GM19452 (cell line): ENCODE results near the gene SSH3.
A peak's percentile ranks its signal among the peaks of the same experiment; 100 is the strongest.
"Not testable (repeated sequence)": the region's sequence is repeated elsewhere in the genome, so short reads cannot be mapped to it uniquely, and the experiment has no call there.

ENCODE experiments used
- ATAC-seq: cut with Tn5 transposase; IDR thresholded peaks from one replicate; pipeline ENCODE4 v1.9.1; 2021; ENCODE audit not compliant: unreplicated experiment

Gene SSH3

DNA sequence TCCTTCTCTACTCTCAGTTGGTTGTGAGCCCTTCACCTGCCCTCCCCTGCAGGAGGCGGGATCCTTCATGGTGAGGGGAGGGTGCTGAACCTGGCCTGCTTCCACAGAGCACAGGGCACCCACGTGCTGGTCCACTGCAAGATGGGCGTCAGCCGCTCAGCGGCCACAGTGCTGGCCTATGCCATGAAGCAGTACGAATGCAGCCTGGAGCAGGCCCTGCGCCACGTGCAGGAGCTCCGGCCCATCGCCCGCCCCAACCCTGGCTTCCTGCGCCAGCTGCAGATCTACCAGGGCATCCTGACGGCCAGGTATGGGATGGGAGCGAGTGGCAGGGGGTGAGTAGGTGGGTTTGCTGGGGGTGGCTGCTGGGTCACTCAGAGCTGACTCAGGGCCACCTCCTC is 6.3 kb downstream of the SSH3 start:
- no peak for ATAC-seq

DNA sequence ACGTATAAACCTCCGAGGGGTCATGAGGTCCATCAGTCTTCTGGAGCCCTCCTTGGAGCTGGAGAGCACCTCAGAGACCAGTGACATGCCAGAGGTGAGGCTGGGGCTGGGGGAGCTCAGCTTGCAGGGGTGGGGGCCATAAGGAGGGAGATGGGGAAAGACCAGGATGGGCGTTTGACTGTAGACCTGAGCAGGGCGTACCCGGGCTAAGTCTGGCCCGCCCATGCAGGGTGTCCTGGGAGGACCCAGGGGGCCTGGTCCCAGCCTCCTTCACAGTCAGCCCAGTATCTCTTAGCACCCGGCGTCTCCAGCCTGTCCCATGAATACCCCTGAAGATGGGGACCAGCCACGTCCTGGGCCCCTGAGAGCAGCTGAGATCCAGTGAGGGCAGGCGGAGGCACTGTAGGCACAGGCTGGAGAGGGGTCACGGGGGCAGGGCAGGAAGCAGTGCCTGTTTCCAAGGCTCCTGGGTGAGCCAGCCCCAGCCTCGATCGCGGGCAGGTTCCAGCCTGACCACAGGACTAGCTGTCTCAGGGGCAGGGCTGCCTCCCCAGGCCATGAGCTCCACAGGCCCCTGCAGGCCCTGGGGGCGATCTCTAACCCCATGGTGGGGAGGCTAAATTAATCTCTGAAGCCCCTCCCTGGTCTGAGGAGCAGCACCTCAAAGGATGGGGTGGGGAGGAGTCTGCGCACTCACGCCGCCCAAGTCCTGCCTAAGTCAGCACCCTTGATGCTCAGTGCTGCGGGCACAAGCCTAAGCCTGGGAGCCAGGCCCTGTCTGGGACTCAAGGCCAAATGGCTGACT is 7.1 kb downstream of the SSH3 start:
- ATAC-seq: no peak

DNA sequence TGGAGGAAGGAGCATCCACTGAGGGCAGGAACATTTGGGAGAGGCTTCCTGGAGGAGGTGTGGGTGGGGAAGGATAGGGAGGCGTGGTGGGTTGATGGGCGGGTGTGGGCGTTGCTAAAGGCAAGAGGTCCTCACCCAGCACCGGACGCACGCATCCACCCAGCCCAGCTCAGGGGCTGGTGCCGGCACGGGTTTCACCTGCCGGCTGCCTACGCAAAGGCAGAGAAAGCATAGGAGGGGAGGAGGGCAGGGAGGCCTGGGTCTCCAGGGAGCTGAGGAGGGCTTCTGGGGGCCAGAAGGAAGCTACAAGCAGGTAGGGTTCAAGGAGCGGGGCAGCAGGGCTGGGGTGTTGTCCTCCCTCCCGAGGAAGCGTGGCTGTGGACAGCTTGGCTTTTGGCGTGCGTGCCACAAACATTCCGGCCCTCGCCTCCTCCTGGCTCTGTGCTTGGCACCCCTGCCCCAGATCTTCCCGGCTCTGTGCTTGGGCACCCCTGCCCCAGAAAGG is 7.8 kb downstream of the SSH3 start:
- ATAC-seq: no peak

GRCh38 chr11:67311556-67312082 is 8.3 kb downstream of the SSH3 start:
- no peak for ATAC-seq

DNA sequence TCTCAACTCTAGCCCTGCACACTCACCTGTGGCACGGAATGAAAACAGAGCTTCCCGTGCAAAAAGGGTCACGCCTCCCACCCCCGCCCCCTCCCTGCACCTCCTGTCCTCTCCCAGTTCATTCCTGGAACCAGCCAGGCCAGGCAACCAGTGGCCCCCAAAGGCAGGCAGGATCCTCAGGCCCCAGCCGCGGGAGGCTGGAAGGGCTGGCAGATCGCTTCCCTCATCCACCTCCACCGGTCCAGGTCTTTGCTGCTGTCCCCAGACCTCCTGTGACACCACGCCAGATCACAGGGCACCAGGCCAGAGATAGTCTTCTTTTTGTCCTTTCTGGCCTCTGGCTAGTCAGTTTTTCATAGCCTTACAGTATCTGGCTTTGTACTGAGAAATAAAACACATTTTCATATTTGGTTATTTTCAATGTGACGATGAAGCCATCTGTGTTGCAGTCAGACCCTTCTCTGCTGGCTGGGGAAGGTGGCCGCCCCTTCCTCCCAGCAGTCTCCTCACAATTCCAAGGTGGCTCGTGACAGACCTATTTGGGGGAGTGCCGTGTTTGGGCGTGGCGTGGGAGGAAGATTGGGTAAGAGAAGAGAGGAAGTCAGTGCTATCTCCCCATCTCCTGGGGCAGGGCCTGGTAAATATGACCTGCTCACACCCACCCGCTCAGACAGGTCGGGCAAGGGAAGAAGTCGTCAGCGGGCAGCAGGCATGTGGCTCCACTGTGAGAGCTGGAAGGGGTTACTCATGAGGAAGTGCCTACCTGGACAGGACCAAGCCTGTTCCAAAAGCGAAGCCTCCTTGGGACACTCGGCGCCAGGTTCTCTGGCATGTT is 9.1 kb downstream of the SSH3 start:
- no peak for ATAC-seq

- ATAC-seq: no peak
These were observed 10.0 kb downstream of the SSH3 start for GRCh38 chr11:67313125-67313890.

GRCh38 chr11:67314218-67314617 is 10.9 kb downstream of the SSH3 start:
- no peak for ATAC-seq

- ATAC-seq: no peak
These were observed 12.1 kb downstream of the SSH3 start for GRCh38 chr11:67315325-67315909.

DNA sequence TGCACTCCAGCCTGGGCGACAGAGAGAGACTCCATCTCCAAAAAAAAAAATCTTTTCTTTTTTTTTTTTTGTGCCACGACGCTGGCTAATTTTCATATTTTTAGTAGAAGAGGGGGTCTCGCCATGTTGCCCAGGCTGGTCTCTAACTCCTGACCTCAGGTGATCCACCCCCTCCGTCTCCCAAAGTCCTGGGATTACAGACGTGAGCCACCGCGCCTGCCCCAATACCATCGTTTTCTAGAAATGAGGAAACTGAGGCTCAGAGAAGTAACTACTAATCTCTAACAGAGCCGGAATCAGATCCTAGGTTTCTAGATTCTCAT is 13.5 kb downstream of the SSH3 start:
- no peak for ATAC-seq

DNA sequence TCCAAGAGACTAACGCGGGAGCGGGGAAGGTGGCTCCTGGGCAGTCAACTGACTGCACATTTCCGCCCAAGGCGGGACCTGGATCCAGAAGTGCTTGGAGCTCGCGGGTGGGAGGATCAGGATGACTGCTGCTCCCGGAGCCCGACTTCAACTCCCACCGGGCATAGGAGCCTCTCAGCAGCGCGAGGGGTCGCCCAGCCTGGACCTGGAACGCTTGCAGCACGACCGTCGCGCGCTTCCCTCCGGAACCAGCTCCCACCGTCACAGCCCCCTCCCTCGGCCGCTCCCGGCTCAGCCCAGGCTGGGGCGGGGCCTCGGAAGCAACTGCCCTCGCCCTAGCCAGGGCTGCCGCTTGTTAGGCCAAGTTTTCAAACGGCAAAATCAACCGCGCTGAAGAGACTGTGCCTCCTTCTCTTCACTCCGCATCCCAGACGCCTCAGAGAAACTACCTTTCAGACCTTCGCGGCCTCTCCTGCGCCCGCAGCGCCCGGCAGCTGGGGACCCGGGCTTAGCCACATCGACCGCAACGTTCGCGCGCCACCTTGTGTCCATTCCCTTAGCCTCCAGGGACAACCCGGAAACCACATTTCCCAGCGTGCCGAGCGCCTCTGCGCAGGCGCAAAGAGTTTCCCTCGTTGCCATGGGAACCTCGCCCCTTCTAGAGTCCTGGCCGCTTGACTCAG is 14.0 kb downstream of the SSH3 start:
- ATAC-seq: peak; percentile 81

DNA sequence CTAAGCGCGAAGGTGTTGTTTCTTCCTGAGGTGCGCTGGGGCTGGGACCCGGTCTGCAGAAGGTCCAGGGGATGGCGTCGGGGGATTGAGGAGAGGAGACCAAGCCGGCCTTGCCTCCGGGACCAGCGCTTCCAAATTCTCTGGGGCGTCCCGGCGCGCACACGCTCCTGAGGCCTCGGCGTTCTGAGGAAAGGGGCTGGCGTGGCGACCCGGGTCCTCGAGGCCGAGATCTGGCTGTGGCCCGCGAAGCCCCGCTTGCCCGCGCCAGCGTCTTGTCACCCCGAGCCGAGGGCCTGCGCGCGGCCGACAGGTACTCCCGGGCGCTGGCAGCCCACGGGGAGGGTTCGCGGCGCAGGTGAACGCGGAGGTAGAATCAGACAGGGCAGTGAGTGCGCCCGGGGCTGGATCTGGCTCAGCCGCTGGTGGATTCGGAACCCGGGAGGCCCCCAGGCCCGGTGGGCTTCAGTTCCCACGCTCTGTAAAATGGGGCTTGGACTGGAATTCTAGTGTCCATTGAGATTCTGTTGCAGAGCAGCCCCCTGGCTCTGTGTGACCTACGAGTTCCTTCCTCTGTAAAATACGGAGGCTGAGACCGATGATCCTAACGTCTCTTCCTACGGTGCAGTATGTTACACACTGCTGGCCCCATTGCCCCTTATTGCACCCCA is 14.7 kb downstream of the SSH3 start:
- ATAC-seq: peak; percentile 9

DNA sequence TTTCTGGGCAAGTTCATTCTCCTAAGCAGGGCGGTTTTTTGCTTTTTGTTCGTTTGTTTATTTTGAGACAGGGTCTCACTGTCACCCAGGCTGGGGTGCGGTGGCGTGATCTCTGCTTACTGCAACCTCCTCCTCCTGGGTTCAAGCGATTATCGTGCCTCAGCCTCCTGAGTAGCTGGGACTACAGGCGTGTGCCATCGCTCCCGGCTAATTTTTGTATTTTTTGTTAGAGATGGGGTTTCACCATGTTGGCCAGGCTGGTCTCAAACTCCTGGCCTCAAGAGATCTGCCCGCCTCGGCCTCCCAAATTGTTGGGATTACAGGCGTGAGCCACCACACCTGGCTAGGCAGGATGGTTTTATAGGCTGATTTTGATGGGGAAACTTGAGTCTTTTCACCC is 15.5 kb downstream of the SSH3 start:
- ATAC-seq: not testable (repeated sequence)

- no peak for ATAC-seq
These were observed 16.7 kb downstream of the SSH3 start for GRCh38 chr11:67320011-67320410.

- ATAC-seq: no peak
These were observed 17.4 kb downstream of the SSH3 start for GRCh38 chr11:67320691-67321090.

- no peak for ATAC-seq
These were observed 18.1 kb downstream of the SSH3 start for GRCh38 chr11:67321313-67321871.

GRCh38 chr11:67322049-67322448 is 18.7 kb downstream of the SSH3 start:
- no peak for ATAC-seq

- no peak for ATAC-seq
These were observed 20.2 kb downstream of the SSH3 start for GRCh38 chr11:67323526-67323925.

DNA sequence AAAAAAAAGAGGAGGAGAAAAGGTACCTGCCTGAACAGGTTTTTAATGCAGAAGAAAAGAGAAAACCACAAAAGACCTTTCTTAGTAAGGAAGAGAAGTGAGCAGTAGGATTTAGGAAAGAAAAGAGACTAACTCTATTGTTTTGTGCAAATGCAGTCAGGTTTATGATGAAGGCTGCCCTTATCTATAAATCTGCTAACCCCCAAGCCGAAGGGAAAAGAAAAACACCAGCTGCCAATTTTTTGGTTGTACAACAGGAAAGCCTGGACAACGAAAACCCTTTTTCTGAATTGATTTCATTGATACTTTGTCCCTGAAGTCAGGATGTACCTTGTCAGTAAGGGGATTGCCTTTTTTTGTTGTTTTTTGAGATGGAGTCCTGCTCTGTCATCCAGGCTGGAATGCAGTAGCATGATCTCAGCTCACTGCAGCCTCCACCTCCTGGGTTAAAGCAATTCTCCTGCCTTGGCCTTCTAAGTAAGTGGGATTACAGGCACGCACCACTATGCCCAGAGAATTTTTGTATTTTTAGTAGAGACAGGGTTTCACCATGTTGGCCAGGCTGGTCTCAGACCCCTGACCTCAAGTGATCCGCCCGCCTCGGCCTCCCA is 28.9 kb downstream of the SSH3 start:
- ATAC-seq: no peak

- no peak for ATAC-seq
These were observed 33.9 kb downstream of the SSH3 start for GRCh38 chr11:67337257-67337656.
